ENCODE measurements around the gene RMI2.
A peak's percentile ranks its signal among the peaks of the same experiment; 100 is the strongest.

Gene RMI2

GRCh38 chr16:11310634-11310977 lies 34.7 kb upstream of the RMI2 start:
- no peak for DNase-seq

- DNase-seq: no peak
Observed at GRCh38 chr16:11310997-11311561, 34.2 kb upstream of the RMI2 start.

- peak; percentile 16 for DNase-seq
Observed at GRCh38 chr16:11312718-11313492, 32.4 kb upstream of the RMI2 start.

GRCh38 chr16:11313493-11314308 lies 31.6 kb upstream of the RMI2 start:
- no peak for DNase-seq

- DNase-seq: no peak
Observed at GRCh38 chr16:11314309-11314894, 30.9 kb upstream of the RMI2 start.

GRCh38 chr16:11315510-11315909 lies 29.7 kb upstream of the RMI2 start:
- DNase-seq: peak; percentile 67

- DNase-seq: peak; percentile 55
Observed at GRCh38 chr16:11316331-11317015, 28.8 kb upstream of the RMI2 start.

GRCh38 chr16:11318817-11319216 lies 26.4 kb upstream of the RMI2 start:
- no peak for DNase-seq

- DNase-seq: no peak
Observed at GRCh38 chr16:11319529-11320146, 25.6 kb upstream of the RMI2 start.

- DNase-seq: no peak
Observed at GRCh38 chr16:11320170-11320569, 25.1 kb upstream of the RMI2 start.

- no peak for DNase-seq
Observed at GRCh38 chr16:11321662-11322061, 23.6 kb upstream of the RMI2 start.

GRCh38 chr16:11322823-11323222 lies 22.4 kb upstream of the RMI2 start:
- DNase-seq: no peak

GRCh38 chr16:11323551-11324336 lies 21.5 kb upstream of the RMI2 start:
- DNase-seq: no peak

GRCh38 chr16:11325404-11326083 lies 19.7 kb upstream of the RMI2 start:
- DNase-seq: no peak

GRCh38 chr16:11326084-11326736 lies 19.0 kb upstream of the RMI2 start:
- no peak for DNase-seq

- no peak for DNase-seq
Observed at GRCh38 chr16:11326737-11327276, 18.5 kb upstream of the RMI2 start.

- no peak for DNase-seq
Observed at GRCh38 chr16:11327277-11328171, 17.7 kb upstream of the RMI2 start.

- DNase-seq: peak; percentile 62
Observed at GRCh38 chr16:11328172-11329070, 16.8 kb upstream of the RMI2 start.
